Gastrocnemius medialis (tissue), 4 donors: Measurements from ENCODE around the gene APAF1. TPM values are rescaled to one million over a fixed set of nuclear protein-coding genes. Genes with fewer than 3 reads are reported as not detected.

Source experiments
- ATAC-seq, 2 donors: fragments of 150-250 bp; one replicate each; pipeline ENCODE4 v1.9.1; 2016
- DNase-seq, 2 donors: peaks; one replicate each; pipeline ENCODE4 v3.0.0-alpha.2; 2019
- H3K27ac ChIP-seq, 4 donors: fragments of 200-600 bp; sonication (generic); 1 replicate in 1 of 4; 2 replicates in 3 of 4; pipeline ENCODE4 v1.5.1; 2016 to 2018; ENCODE audit warnings: mild to moderate bottlenecking in 2 of 4, moderate library complexity in 1 of 4
- H3K27me3 ChIP-seq, 3 donors: fragments of 200-600 bp; sonication (generic) in 2 of 3; 1 replicate in 1 of 3; 2 replicates in 2 of 3; pipeline versions ENCODE4 v1.5.1 to v1.6.0; 2016 to 2019; ENCODE audit warnings: mild to moderate bottlenecking in 1 of 3, moderate library complexity in 1 of 3
- H3K36me3 ChIP-seq, 2 donors: fragments of 200-600 bp; sonication (generic) in 1 of 2; one replicate each; pipeline ENCODE4 v1.5.1; 2017 to 2018
- H3K4me1 ChIP-seq, 2 donors: fragments of 200-600 bp; sonication (generic) in 1 of 2; one replicate each; pipeline ENCODE4 v1.5.1; 2016 to 2017; ENCODE audit warnings: mild to moderate bottlenecking in 2 of 2
- H3K4me3 ChIP-seq, 4 donors: fragments of 200-600 bp; sonication (generic) in 3 of 4; 1 replicate in 1 of 4; 2 replicates in 3 of 4; pipeline ENCODE4 v1.5.1; 2016 to 2019; ENCODE audit warnings: mild to moderate bottlenecking in 2 of 4
- H3K9me3 ChIP-seq, 3 donors: fragments of 200-600 bp; sonication (generic) in 2 of 3; 1 replicate in 1 of 3; 2 replicates in 2 of 3; pipeline ENCODE4 v1.5.1; 2016 to 2019
- CTCF ChIP-seq, 5 experiments: fragments of 450-650 bp in 3 of 5; fragments of 200-600 bp in 2 of 5; sonication (generic) in 2 of 5; IDR thresholded peaks in 4 of 5; conservative IDR thresholded peaks in 1 of 5; 1 replicate in 4 of 5; 2 replicates in 1 of 5; pipeline ENCODE4 v1.5.1; 2016 to 2019; ENCODE audit warnings: antibody characterized with exemption in 5 of 5, mild to moderate bottlenecking in 3 of 5, moderate library complexity in 3 of 5
- POLR2A ChIP-seq, 2 donors: fragments of 450-650 bp; IDR thresholded peaks; one replicate each; pipeline ENCODE4 v1.6.1; 2017; ENCODE audit warnings: antibody characterized with exemption in 2 of 2, mild to moderate bottlenecking in 2 of 2, moderate library complexity in 2 of 2
- in situ Hi-C, 4 donors: fragments of 200-750 bp; cut with MboI; loops; one replicate each; pipeline versions ENCODE4 v1.15.0 to v1.8.0; 2017; ENCODE audit warnings: low sequenced_read_pairs in 4 of 4
- intact Hi-C: fragments of 100-400 bp; cut with DNase I; formaldehyde crosslinking; loops from one replicate; pipeline ENCODE4 v1.15.1; 2023; ENCODE audit warnings: low total_unique reads
- total RNA-seq, 4 donors: library from RNA; depleted of rRNA; stranded (reverse); fragments of >200 nt; gene quantifications; one replicate each; pipeline versions ENCODE4 v1.1.0 to v1.2.3, GENCODE V29; 2016

Gene APAF1
- total RNA-seq, 4 donors from 2014 or later, result 5.8 to 11.5 (median 7.0) TPM

- TF ChIP-seq POLR2A (IDR thresholded peaks at IDR 0.05) (no peak), CTCF (IDR thresholded peaks at IDR 0.05 in 4 of 5, conservative IDR thresholded peaks at IDR 0.05 in 1 of 5) (no peak)
- in situ Hi-C loops, result loop anchor here in 2 of 4 donors (25.0 kb wide), 2 partner anchors 113 to 337 kb away; no protein-coding TSS in a partner anchor
- H3K36me3 ChIP-seq, result peaks cover 0 to 32% of the 10 kb centered on the region in 2 donors
- H3K27ac ChIP-seq, result no peak overlapping the region
- no peak for DNase-seq
- no peak overlapping the region for H3K4me3 ChIP-seq
- intact Hi-C loops, result no loop called here
- ATAC-seq, result no peak
- H3K9me3 ChIP-seq, result no peaks in the 10 kb centered on the region
- H3K4me1 ChIP-seq, result no peaks in the 10 kb centered on the region
- no peaks in the 10 kb centered on the region for H3K27me3 ChIP-seq
Observed at GRCh38 chr12:98674841-98675240, 29.8 kb downstream of the APAF1 start.

- no peak for DNase-seq
- no peaks in the 10 kb centered on the region for H3K9me3 ChIP-seq
- no peak for ATAC-seq
- intact Hi-C loops, result no loop called here
- H3K4me3 ChIP-seq, result no peak overlapping the region
- no peaks in the 10 kb centered on the region for H3K4me1 ChIP-seq
- peaks cover 0 to 58% of the 10 kb centered on the region in 2 donors for H3K36me3 ChIP-seq
- in situ Hi-C loops, result loop anchor here in 1 of 4 donors (25.0 kb wide), 1 partner anchor 334 kb away; no protein-coding TSS in a partner anchor
- no peaks in the 10 kb centered on the region for H3K27me3 ChIP-seq
- H3K27ac ChIP-seq, result no peak overlapping the region
- no peak for TF ChIP-seq CTCF (IDR thresholded peaks at IDR 0.05 in 4 of 5, conservative IDR thresholded peaks at IDR 0.05 in 1 of 5)
Observed at GRCh38 chr12:98678236-98678945, 33.3 kb downstream of the APAF1 start.

- no peak overlapping the region for H3K4me3 ChIP-seq
- TF ChIP-seq POLR2A (IDR thresholded peaks at IDR 0.05) (no peak), CTCF (IDR thresholded peaks at IDR 0.05 in 4 of 5, conservative IDR thresholded peaks at IDR 0.05 in 1 of 5) (no peak)
- peaks cover 0 to 64% of the 10 kb centered on the region in 2 donors for H3K36me3 ChIP-seq
- intact Hi-C loops, result no loop called here
- ATAC-seq (no peak), DNase-seq (no peak)
- H3K27me3 ChIP-seq, result no peaks in the 10 kb centered on the region
- in situ Hi-C loops, result loop anchor here in 1 of 4 donors (25.0 kb wide), 1 partner anchor 333 kb away; no protein-coding TSS in a partner anchor
- no peaks in the 10 kb centered on the region for H3K4me1 ChIP-seq
- no peaks in the 10 kb centered on the region for H3K9me3 ChIP-seq
- H3K27ac ChIP-seq, result no peak overlapping the region
Observed at GRCh38 chr12:98678946-98679610, 34.0 kb downstream of the APAF1 start.

GRCh38 chr12:98679611-98680005 is 34.5 kb downstream of the APAF1 start:
- in situ Hi-C loops (loop anchor here in 1 of 4 donors (25.0 kb wide), 1 partner anchor 333 kb away; no protein-coding TSS in a partner anchor), intact Hi-C loops (no loop called here)
- H3K4me1 ChIP-seq, result no peaks in the 10 kb centered on the region
- ATAC-seq (no peak), DNase-seq (no peak)
- H3K36me3 ChIP-seq, result peaks cover 0 to 68% of the 10 kb centered on the region in 2 donors
- no peaks in the 10 kb centered on the region for H3K9me3 ChIP-seq
- H3K27ac ChIP-seq, result no peak overlapping the region
- H3K4me3 ChIP-seq, result no peak overlapping the region
- no peaks in the 10 kb centered on the region for H3K27me3 ChIP-seq
- no peak for TF ChIP-seq POLR2A (IDR thresholded peaks at IDR 0.05)
- no peak for TF ChIP-seq CTCF (IDR thresholded peaks at IDR 0.05 in 4 of 5, conservative IDR thresholded peaks at IDR 0.05 in 1 of 5)
